Renal pelvis (tissue), 4 donors: ENCODE data around the gene IFI27L1. TPM values are rescaled to one million over a fixed set of nuclear protein-coding genes. Genes with fewer than 3 reads are reported as not detected.

Experiments used
- DNase-seq: peaks from one replicate; pipeline ENCODE4 v3.0.0-alpha.2; 2013
- polyA plus RNA-seq, 3 donors: library from polyadenylated mRNA; unstranded; fragments of 120-200 nt; gene quantifications; one replicate each; pipeline ENCODE4 v1.2.1, GENCODE V29; 2013; ENCODE audit not compliant: insufficient read length in 3 of 3

The IFI27L1 gene
- polyA plus RNA-seq, 3 donors: 27.6 to 34.5 (median 30.5) TPM

GRCh38 chr14:94075008-94075407 lies 6.1 kb upstream of the IFI27L1 start:
- no peak for DNase-seq

GRCh38 chr14:94077111-94077821 lies 3.8 kb upstream of the IFI27L1 start:
- DNase-seq: no peak

GRCh38 chr14:94077823-94078222 lies 3.3 kb upstream of the IFI27L1 start:
- no peak for DNase-seq

DNA sequence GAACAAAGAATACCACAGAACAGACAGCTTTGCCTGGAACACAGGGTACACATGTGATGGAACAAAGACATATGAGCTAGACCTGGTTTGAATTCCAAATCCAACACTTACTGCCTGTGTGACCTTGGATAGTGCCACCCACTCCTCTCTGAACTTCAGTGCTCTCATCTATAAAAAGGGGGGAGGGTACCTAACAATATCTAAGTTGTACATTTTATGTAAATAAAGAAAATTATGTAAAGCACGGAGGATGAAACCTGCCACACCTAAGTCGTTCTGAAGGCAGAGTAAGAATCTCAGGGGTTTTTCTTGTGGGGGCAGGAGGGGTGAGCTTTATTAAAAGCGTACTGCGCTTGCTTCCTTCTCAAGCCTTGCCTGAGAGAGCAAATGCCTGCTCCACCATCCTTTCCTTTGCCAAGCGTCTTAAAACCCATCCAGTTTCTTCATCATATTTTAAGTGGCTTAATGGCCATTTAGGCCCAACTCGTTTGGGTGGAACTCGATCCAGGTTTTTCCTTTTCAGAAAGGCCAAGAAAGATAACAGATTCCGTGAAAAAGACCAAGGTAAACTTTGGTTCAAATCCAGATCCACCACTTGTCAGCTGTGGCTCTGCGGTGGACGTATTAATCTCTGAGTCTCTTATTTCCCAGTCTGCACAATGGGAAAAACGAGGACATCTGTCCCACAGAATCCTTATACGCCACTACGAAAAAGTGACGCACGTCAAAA lies 1.1 kb upstream of the IFI27L1 start:
- no peak for DNase-seq

DNA sequence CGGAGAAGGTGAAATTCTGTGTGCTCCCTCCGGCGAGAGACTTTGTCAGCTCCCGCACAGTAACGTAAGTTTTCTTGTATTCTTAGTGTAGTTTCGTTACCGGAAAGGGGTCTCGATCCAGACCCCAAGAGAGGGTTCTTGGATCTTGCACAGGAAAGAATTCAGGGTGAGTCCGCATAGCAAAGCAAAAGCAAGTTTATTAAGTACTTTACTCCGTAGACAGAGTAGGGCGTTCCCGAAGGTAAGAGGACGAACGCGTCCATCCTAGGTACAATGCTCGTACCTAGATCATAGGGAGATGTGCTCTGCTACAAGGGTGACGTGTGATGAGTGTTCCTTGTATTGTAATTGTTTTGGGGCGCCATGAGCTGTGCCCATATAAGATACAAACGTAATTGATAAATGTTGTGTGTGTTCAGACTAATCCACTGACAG lies 293 bp downstream of the IFI27L1 start:
- no peak for DNase-seq

DNA sequence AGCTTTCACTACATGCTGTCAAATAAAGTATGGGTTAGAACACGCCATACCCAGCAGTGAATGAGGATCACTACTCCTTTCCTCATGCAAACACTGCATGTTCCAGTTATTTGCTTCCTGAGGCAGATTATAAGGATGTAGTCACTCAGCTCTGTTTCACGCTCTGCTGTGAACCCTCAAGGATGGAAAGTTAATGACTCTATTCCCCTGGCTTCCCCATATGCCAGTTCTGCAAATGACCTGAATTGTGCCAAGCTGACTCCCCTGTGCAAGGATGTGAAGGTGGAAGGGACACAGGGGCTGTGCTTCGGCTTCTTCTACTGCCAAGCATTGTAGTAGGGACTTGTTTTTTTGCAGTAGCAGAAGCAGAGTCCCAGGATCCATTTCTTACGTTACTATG lies 6.8 kb downstream of the IFI27L1 start:
- no peak for DNase-seq

- DNase-seq: no peak
Observed at GRCh38 chr14:94088516-94088915, 7.4 kb downstream of the IFI27L1 start.

GRCh38 chr14:94089479-94089878 lies 8.4 kb downstream of the IFI27L1 start:
- no peak for DNase-seq

GRCh38 chr14:94093418-94093817 lies 12.3 kb downstream of the IFI27L1 start:
- DNase-seq: no peak

DNA sequence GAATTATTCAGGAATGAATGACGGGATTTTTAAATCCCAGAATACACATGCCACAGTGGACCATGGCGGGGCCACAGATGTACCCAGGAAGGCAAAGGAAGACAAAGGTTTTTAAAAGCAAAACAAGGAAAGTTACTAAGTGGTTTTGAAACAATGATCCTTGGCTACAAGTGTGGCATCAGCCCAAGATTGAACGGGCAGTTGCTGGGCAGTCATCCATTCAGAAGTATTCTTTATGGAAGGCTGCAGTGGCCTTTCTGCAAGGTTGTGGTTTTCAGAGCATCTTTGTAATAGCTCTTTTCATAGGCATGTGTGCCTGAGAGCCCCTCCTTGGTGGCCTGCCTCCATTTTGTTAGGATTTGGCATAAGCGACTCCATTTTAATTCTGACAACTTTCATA lies 16.0 kb downstream of the IFI27L1 start:
- no peak for DNase-seq

DNA sequence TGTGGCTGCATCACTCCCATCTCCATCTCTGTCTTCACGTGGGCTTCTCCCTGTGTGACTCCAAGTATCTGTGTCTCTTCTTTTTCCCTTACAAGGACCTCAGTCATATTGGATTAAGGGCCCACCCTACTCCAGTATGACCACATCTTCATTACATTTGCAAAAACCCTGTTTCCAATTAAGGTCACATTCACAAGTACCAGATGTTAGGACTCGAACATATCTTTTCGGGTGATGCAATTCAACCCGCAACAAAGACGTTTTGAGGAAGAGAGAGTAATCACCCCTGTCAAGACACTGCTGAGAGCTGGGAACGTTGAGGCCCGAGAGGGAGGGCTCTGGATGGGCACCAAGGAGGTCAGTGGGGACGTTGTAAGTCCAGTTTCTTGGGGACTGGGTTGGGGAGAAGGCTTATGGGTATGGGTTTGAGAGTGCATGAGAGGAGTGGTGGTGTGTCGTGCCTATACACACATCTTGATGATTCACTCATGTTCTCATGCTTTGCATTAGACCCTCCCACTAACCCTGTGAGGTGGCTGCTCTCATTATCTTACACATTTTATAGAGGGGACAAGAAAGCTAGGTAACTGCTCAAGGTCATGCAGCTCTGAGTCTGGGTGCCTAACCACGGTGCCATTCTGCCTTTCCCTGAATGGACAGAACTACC lies 17.3 kb downstream of the IFI27L1 start:
- DNase-seq: no peak

DNA sequence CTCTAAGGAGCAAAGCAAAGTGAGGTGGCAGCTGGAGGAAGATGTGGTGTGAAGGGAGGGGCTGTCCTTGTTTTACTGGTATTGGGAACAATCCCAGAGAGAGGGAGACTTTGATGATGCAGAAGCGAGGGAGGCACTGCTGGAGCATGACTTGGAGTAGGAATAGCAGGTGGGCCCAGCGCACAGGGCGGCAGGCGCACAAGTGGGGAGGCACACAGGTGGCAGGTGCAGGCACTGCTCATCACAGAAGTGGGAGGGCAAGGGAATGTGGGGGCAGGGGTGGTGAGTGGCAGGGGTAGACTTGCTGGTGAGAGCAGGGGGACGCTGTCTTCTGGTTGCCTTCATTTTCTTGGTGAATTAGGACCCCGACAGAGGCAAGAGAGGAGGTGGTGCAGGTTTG lies 17.9 kb downstream of the IFI27L1 start:
- DNase-seq: no peak

DNA sequence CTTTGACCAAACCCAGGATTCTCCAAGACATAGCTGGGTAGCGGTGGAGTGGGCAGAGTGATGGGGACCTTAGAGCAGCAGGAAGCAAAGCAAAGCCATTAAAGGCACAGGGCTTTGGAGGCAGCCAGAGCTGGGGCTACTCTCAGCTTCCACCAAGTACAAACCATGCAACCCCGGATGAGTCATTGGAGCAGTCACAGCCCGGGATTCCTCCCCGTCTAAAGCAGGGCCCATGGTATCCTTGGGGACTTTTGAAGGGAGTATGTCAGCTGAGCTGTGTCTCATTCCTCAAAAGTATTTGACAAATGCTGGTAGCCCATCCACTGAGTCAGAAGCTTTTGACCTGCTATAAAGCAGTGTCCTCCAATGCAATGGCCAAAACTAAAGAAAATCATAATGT lies 19.7 kb downstream of the IFI27L1 start:
- DNase-seq: no peak

GRCh38 chr14:94101748-94102147 lies 20.6 kb downstream of the IFI27L1 start:
- DNase-seq: no peak

DNA sequence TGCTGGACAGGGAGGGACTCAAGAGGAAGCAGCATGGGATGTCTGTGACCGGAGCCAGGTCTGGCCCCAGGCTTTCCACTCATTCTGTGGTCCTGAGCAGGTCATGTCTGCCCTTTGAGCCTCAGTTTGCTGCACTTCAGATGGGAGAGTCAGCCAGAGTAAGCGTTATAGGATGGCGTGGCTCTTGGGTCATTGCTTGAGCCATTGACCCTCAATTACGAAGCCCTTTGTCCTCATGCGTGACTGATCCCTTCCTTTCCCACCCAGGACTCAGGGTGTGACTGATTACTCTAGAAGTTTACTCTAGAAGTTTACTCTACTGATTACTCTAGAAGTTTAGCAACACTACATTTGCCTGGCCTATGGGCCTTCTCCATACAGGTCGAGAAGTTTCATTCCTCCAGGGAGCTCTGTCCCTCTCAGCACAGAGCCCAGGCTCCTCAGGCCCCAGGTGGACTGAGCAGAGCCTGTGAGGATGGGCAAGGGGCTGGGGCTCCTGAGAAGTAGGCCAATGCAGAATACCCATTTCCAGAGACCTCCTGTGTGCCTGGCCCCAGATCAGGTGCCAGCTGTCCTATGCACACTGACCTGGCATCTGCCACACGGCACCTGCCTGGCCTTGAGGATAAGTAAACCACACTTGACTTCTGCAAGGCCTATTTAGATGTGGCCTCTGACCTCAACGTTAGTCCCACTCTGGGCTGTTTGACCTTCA lies 21.8 kb downstream of the IFI27L1 start:
- no peak for DNase-seq

GRCh38 chr14:94103554-94104150 lies 22.5 kb downstream of the IFI27L1 start:
- no peak for DNase-seq

DNA sequence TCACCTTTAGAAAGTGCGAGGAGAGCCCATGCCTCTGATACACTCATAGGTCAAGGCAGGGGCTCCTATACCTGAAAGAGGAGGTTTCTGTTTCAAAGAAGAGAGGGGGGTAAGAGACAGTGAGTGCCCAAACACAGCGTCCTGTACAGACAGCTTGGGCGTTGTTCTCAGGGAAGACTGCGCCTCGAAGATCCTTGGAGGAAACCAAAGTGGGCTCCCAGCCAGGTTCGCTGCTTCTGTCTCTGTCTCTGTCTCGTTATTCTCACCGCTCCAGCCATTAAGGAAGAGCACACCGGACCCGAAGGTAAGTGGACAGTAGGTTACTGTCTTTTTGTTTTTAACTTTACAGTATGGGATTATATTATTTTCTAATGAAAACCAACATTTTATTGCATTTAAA lies 23.6 kb downstream of the IFI27L1 start:
- no peak for DNase-seq

DNA sequence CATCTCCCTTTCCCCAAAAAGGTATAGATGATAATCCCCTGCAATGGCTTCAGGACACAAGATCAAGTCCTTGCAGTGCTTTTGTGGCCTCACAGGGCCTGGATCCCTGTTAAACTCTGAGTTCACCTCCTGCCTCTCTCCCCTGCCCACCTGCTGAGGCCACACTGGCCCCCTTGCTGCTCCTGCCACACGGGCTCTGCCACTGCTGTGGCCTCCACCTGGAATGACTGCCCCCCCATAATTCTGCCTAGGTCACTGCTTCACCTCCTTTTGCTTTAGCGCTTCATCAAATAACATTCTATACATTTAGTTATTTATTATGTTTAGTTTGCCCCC lies 28.8 kb downstream of the IFI27L1 start:
- no peak for DNase-seq

DNA sequence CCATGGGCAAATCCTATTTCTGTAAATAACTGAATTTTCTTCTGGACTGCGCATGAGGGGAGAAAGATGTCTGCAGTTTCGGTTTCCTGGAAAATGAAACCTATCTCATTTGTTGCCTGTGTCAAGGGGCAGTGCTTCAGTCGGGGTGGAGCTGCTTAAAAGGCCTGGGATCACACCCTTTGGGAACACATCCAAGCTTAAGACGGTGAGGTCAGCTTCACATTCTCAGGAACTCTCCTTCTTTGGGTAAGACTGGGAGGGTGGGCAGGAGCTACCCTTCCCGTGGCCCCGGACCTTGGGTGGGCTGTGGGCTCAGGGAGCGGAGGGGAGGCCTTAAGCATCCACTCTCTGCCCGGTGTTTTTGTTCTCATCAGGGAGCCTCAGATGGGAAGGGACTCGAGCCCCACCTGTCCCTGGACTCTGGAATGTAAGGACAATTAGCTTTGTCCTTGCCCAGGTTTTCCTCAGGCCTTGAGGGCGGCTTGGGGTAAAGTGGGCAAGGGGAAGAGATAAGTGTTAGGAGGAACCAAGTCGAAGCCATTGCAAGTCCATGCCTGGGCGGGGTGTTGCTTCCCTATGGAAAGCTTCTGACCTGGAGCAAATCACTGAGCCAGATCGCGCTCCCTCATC lies 29.6 kb downstream of the IFI27L1 start, which contains the start of gene IFI27:
Gene IFI27, plus strand, starts transcription at position 185 of the 630 bp plus-strand sequence.
- no peak for DNase-seq

GRCh38 chr14:94111276-94112095 lies 30.4 kb downstream of the IFI27L1 start:
- DNase-seq: no peak
